Measurements from ENCODE around the gene RNF14. TPM values are rescaled to one million over a fixed set of nuclear protein-coding genes. Genes with fewer than 3 reads are reported as not detected.
A peak's percentile ranks its signal among the peaks of the same experiment; 100 is the strongest.

Gene RNF14
- total and polyA plus RNA-seq, 2 experiments from 2014 or later, result 48.2 to 53.0 TPM

DNA sequence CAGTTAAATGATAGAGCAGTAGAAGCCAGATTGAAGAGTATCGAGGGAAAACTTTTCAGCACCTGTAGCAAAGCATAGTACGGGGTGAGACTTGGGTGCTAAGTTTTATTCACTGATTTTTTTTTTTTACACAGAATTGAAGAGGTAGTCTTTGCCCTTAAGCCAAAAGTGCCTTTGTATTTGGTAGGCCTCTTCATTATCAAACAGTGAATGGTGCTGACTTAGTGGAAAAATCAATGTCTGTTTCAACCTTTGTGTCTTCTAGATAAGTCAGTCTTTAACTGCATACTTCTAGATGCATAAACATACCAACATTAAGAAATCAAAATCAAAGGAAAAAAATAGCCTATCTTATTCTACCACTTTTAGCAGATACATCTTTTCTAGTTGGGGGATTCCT is 13.7 kb downstream of the RNF14 start:
- H3K4me2 ChIP-seq, result no peak overlapping the region

DNA sequence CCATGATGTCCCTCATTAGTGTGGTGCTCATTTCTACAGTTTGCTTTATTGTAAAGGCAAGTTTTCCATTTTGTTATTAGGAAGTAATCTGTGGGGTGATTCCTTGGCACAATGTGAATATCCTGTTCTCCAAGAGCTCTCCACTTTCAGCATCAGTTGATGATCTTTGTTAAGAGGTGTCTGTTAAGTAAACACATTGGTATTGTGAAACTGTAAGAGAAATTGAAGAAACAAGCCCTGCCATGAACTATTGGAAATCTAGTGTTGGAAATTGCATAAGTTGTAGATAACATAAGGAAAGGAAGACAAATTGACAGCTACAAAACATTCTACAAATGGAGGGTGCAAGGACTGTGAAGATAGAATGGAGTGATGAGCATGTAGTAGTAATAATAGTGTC is 17.2 kb downstream of the RNF14 start:
- DNase-seq (ENCODE audit: low spot score), result no peak
- TF ChIP-seq EZH2phosphoT487 (IDR thresholded peaks at IDR 0.05; ENCODE audit: low read depth, severe bottlenecking, unreplicated experiment) (no peak), EZH2 (IDR thresholded peaks at IDR 0.05; ENCODE audit: borderline replicate concordance) (no peak), CTCF (IDR thresholded peaks at IDR 0.05; ENCODE audit: poor library complexity) (no peak)
- H3K4me3 ChIP-seq, result no peak overlapping the region
- H3K9me2 ChIP-seq (replicated peaks; ENCODE audit: insufficient read depth), result no peaks in the 10 kb centered on the region
- no peaks in the 10 kb centered on the region for H3K79me2 ChIP-seq
- no peak overlapping the region for H3K4me2 ChIP-seq
- peaks cover 6% of the 10 kb centered on the region for H3K36me3 ChIP-seq (replicated peaks; ENCODE audit: insufficient read depth, low read depth)
- no peaks in the 10 kb centered on the region for H3K4me1 ChIP-seq (ENCODE audit: insufficient read depth)
- no peaks in the 10 kb centered on the region for H3K27me3 ChIP-seq
- H3K27ac ChIP-seq, result no peak overlapping the region
- H4K20me1 ChIP-seq (ENCODE audit: insufficient read depth, poor library complexity, severe bottlenecking), result no peaks in the 10 kb centered on the region
- no peaks in the 10 kb centered on the region for H3K9me3 ChIP-seq (ENCODE audit: low read depth)
- no peak overlapping the region for H2AFZ ChIP-seq

More for the DNA sequence above, 13.7 kb downstream of the RNF14 start:
- 73% methylated on average over 2 of the region's 2 CpGs for WGBS (ENCODE audit: low lambda C conversion rate, missing lambda C conversion rate)
- no peak for TF ChIP-seq EZH2phosphoT487 (IDR thresholded peaks at IDR 0.05; ENCODE audit: low read depth, severe bottlenecking, unreplicated experiment)
- no peak for TF ChIP-seq EZH2 (IDR thresholded peaks at IDR 0.05; ENCODE audit: borderline replicate concordance)
- no peak for TF ChIP-seq CTCF (IDR thresholded peaks at IDR 0.05; ENCODE audit: poor library complexity)
- H3K9me3 ChIP-seq (ENCODE audit: low read depth), result no peaks in the 10 kb centered on the region
- no peaks in the 10 kb centered on the region for H3K4me1 ChIP-seq (ENCODE audit: insufficient read depth)
- H3K4me3 ChIP-seq, result no peak overlapping the region
- H3K27ac ChIP-seq, result no peak overlapping the region
- DNase-seq (ENCODE audit: low spot score), result no peak
- H4K20me1 ChIP-seq (ENCODE audit: insufficient read depth, poor library complexity, severe bottlenecking), result no peaks in the 10 kb centered on the region
- H3K36me3 ChIP-seq (replicated peaks; ENCODE audit: insufficient read depth, low read depth), result peaks cover 6% of the 10 kb centered on the region
- no peaks in the 10 kb centered on the region for H3K9me2 ChIP-seq (replicated peaks; ENCODE audit: insufficient read depth)
- no peak overlapping the region for H2AFZ ChIP-seq
- no peaks in the 10 kb centered on the region for H3K27me3 ChIP-seq
- no peaks in the 10 kb centered on the region for H3K79me2 ChIP-seq

- no peaks in the 10 kb centered on the region for H3K9me2 ChIP-seq (replicated peaks; ENCODE audit: insufficient read depth)
- H3K27me3 ChIP-seq, result no peaks in the 10 kb centered on the region
- H3K36me3 ChIP-seq (replicated peaks; ENCODE audit: insufficient read depth, low read depth), result peaks cover 6% of the 10 kb centered on the region
- no peak overlapping the region for H3K4me2 ChIP-seq
- no peak for TF ChIP-seq EZH2 (IDR thresholded peaks at IDR 0.05; ENCODE audit: borderline replicate concordance)
- TF ChIP-seq EZH2phosphoT487 (IDR thresholded peaks at IDR 0.05; ENCODE audit: low read depth, severe bottlenecking, unreplicated experiment), result no peak
- H3K27ac ChIP-seq, result no peak overlapping the region
- no peak overlapping the region for H2AFZ ChIP-seq
- no peaks in the 10 kb centered on the region for H4K20me1 ChIP-seq (ENCODE audit: insufficient read depth, poor library complexity, severe bottlenecking)
- H3K9me3 ChIP-seq (ENCODE audit: low read depth), result no peaks in the 10 kb centered on the region
- H3K79me2 ChIP-seq, result peaks cover 9% of the 10 kb centered on the region
- 55% methylated on average over 1 of the region's 1 CpG for WGBS (ENCODE audit: low lambda C conversion rate, missing lambda C conversion rate)
- no peaks in the 10 kb centered on the region for H3K4me1 ChIP-seq (ENCODE audit: insufficient read depth)
- no peak for DNase-seq (ENCODE audit: low spot score)
- no peak overlapping the region for H3K4me3 ChIP-seq
These were observed 20.8 kb downstream of the RNF14 start for GRCh38 chr5:141989720-141990119.

GRCh38 chr5:141992349-141992963 is 23.6 kb downstream of the RNF14 start:
- 14% methylated on average over 2 of the region's 2 CpGs for WGBS (ENCODE audit: low lambda C conversion rate, missing lambda C conversion rate)
- Histone ChIP-seq H3K4me1 (ENCODE audit: insufficient read depth) (no peaks in the 10 kb centered on the region), H3K27ac (no peak overlapping the region), H3K9me2 (replicated peaks; ENCODE audit: insufficient read depth) (no peaks in the 10 kb centered on the region), H4K20me1 (ENCODE audit: insufficient read depth, poor library complexity, severe bottlenecking) (no peaks in the 10 kb centered on the region), H3K4me2 (no peak overlapping the region), H3K4me3 (no peak overlapping the region), H3K27me3 (no peaks in the 10 kb centered on the region), H3K9me3 (ENCODE audit: low read depth) (no peaks in the 10 kb centered on the region), H3K79me2 (peaks cover 9% of the 10 kb centered on the region), H2AFZ (no peak overlapping the region), H3K36me3 (replicated peaks; ENCODE audit: insufficient read depth, low read depth) (no peaks in the 10 kb centered on the region)
- peak; percentile 84 for DNase-seq (ENCODE audit: low spot score)
- TF ChIP-seq CTCF (IDR thresholded peaks at IDR 0.05; ENCODE audit: poor library complexity) (peak; percentile 85), EZH2phosphoT487 (IDR thresholded peaks at IDR 0.05; ENCODE audit: low read depth, severe bottlenecking, unreplicated experiment) (no peak)

All from hepatocyte (in vitro differentiated cells).